A549 treated with Mapracorat at 1 μM for 4 hours (cell line): Measurements from ENCODE around the gene PUSL1. TPM values are rescaled to one million over a fixed set of nuclear protein-coding genes. Genes with fewer than 3 reads are reported as not detected.

Source experiments
- total RNA-seq: library from RNA; stranded (reverse); fragments of 200-300 nt; extraction: Qiagen RNA extraction; gene quantifications from 5 replicates; pipeline ENCODE4 v1.2.3, GENCODE V29; 2022

PUSL1 gene
- 15.3 to 25.8 TPM (median 22.7 TPM) in 5 replicates for total RNA-seq

DNA sequence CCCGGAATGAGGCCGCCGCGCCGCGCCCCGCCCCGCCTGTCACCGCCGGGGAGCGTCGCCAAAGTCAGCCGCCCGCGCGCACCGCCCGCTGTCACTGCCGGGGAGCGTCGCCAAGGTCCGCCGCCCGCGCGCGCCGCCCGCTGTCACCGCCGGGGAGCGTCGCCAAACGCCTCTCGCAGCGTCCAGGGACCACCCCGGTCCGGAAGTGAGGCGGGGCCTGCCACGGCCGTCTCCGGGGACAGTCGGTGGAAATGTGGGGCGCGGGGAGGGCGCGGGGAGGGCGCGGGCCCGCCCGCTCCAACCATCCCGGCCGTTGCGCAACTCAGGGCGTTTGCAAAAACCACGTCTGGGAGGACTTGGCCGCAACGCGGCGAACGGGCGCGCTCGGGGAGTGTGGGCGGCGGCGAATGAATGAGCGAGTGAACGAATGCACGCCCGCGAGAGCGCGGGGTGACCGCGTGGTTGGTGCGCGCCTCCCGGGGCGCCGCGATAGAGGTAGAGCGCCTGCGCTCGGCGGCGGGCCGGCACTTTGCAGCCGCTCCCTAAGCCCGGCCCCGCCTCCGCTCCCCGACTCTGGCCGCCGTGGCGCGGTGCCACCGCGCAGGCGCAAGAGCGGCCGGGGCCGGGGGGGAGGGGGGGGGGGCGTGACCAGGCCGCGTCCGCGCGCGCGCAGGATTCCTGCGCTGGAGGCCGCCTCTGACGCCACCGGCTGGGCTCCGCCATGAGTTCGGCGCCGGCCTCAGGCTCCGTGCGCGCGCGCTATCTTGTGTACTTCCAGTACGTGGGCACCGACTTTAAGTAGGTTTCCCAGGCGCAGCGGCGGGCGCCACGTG, at the start of gene PUSL1, which contains the start of gene ACAP3:
Gene PUSL1, plus strand, starts transcription at position 675 of the 833 bp plus-strand sequence. Its CDS starts 47 bp downstream, at position 722.
Gene ACAP3, minus strand, starts transcription at position 8 of the 833 bp plus-strand sequence. CDS start 115 bp downstream, outside the sequence.

DNA sequence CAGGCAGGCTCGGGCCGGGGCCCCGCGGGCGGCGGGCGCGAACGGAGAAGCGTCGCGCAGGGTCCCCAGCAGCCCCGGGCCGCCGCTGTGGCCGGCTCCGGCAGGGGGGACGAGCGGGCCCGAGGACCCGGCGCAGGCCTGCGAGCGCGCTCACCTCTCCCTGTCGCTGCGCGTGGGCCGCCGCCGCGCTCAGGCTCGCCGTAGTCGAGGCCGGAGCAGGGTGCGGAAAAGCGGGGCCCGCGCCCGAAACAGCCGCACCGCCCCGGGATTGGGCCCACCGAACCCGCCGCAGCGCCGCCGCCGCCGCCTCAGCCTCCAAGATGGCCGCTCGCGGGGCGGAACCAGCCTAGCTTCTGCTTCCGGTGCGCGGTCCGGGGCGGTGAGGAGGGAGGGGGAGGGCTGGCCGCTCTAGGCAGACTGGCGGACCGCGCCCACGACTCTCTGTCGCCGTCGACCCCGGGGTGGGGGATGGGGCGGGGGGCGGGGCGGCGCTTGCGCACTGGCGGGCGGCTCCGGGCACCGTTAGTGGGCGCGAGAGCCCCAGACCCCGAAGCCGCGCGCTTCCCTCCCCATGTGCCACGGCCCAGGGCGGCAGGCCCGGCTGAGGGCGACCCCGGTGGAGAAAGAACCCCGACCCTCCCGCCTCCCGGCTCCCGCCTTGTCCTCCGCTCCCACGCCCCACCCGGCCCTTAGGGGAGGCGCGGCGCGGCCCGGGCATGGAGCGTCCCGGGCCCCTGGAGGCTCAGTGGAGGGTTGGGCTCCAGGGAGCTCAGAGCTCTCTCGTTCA, 34.7 kb upstream of the PUSL1 start, which contains the start of gene UBE2J2:
Gene UBE2J2, minus strand, starts transcription at position 343 of the 787 bp plus-strand sequence. CDS start 5,862 bp downstream, outside the sequence.

GRCh38 chr1:1324524-1325287, 16.3 kb downstream of the PUSL1 start, which contains the start of the genes CPTP and INTS11:
CPTP (plus strand) TSS chr1:1324802; CDS start chr1:1326911, 2,109 bp downstream.
INTS11 (minus strand) TSS chr1:1324660; CDS start chr1:1324608, 52 bp downstream.

DNA sequence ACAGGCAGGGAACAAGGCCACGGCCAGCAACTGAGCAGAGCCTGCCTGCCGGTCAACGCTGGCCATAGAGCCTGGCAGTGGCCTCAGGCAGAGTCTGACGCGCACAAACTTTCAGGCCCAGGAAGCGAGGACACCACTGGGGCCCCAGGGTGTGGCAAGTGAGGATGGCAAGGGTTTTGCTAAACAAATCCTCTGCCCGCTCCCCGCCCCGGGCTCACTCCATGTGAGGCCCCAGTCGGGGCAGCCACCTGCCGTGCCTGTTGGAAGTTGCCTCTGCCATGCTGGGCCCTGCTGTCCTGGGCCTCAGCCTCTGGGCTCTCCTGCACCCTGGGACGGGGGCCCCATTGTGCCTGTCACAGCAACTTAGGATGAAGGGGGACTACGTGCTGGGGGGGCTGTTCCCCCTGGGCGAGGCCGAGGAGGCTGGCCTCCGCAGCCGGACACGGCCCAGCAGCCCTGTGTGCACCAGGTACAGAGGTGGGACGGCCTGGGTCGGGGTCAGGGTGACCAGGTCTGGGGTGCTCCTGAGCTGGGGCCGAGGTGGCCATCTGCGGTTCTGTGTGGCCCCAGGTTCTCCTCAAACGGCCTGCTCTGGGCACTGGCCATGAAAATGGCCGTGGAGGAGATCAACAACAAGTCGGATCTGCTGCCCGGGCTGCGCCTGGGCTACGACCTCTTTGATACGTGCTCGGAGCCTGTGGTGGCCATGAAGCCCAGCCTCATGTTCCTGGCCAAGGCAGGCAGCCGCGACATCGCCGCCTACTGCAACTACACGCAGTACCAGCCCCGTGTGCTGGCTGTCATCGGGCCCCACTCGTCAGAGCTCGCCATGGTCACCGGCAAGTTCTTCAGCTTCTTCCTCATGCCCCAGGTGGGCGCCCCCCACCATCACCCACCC, 22.9 kb downstream of the PUSL1 start, which contains the start of gene TAS1R3:
Gene TAS1R3, plus strand, starts transcription at position 213 of the 898 bp plus-strand sequence. Its CDS starts 66 bp downstream, at position 279.

DNA sequence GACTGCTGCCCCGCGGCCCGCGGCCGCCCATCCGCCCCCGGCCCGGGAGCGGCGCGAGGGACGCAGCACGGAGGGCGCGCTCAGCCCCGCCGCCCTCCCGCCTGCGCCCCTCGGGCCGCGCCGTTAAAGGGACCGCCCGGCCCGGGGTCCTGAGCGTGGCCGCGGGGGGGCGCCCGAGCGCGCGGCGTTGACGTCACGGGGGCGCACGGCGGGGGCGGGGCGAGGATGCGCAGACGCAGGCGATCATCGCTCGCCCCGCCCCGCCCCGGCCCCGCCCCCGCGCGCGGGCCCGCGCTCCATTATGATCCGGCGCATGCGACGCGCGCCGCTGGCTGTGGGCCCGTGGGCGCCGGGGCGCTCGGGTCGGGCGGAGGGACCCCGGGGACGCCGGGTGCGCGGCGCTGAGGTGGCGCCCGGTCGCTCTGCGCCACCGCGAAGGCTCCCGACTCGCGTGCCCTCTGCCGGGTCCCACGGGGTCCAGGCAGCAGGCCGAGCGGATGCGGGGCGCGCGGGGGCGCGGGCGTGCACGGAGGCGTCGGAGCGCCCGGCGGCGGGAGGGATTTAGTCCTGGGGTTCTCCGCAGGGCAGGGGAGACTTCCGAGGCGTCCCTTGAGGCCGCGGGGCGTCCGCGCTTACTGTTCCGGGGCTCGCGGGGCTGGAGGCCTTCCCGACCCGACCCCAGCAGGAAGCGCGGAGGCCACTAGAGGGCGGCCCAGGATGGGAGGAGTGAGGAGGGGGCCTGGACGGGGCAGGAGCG, 41.0 kb downstream of the PUSL1 start, which contains the start of gene DVL1:
Gene DVL1, minus strand, starts transcription at position 163 of the 757 bp plus-strand sequence. CDS start 353 bp downstream, outside the sequence.

GRCh38 chr1:1358433-1359271, 50.3 kb downstream of the PUSL1 start, which contains the start of gene MXRA8:
MXRA8 (minus strand) TSS chr1:1358555; CDS start chr1:1358504, 51 bp downstream.

Other genes starting within 250 kb of the PUSL1 start
- gene RNF223, start 234.3 kb upstream of the PUSL1 start, total RNA-seq = 0.23 to 0.34 TPM (median 0.27 TPM) in 5 replicates
- gene C1orf159, start 192.5 kb upstream of the PUSL1 start, total RNA-seq = 9.0 to 15.0 TPM (median 13.5 TPM) in 5 replicates
- not detected in 5 replicates for gene TTLL10, start 134.7 kb upstream of the PUSL1 start, total RNA-seq
- gene TNFRSF18, start 102.0 kb upstream of the PUSL1 start, total RNA-seq = 0.15 to 0.25 TPM (median 0.15 TPM) in 3 of 5 replicates, not detected in the others
- gene TNFRSF4, start 94.4 kb upstream of the PUSL1 start, total RNA-seq = 0.11 to 0.19 TPM (median 0.14 TPM) in 3 of 5 replicates, not detected in the others
- 101 to 136 TPM (median 127 TPM) in 5 replicates for gene SDF4, start 76.6 kb upstream of the PUSL1 start, total RNA-seq
- 9.8 to 19.7 TPM (median 18.1 TPM) in 5 replicates for gene B3GALT6, start 76.4 kb upstream of the PUSL1 start, total RNA-seq
- 0.80 to 2.0 TPM (median 1.6 TPM) in 5 replicates for gene C1QTNF12, start 61.9 kb upstream of the PUSL1 start, total RNA-seq
- gene UBE2J2, start 34.7 kb upstream of the PUSL1 start, total RNA-seq = 34.9 to 47.9 TPM (median 46.3 TPM) in 5 replicates
- gene SCNN1D, start 28.2 kb upstream of the PUSL1 start, total RNA-seq = 0.55 to 1.4 TPM (median 1.1 TPM) in 5 replicates
- 7.7 to 20.8 TPM (median 16.8 TPM) in 5 replicates for gene ACAP3, start 667 bp upstream of the PUSL1 start, total RNA-seq
- gene INTS11, start 16.1 kb downstream of the PUSL1 start, total RNA-seq = 44.9 to 66.1 TPM (median 60.9 TPM) in 5 replicates
- 15.0 to 22.7 TPM (median 22.0 TPM) in 5 replicates for gene CPTP, start 16.2 kb downstream of the PUSL1 start, total RNA-seq
- 0.14 to 0.30 TPM (median 0.16 TPM) in 5 replicates for gene TAS1R3, start 22.7 kb downstream of the PUSL1 start, total RNA-seq
- 38.7 to 77.6 TPM (median 66.9 TPM) in 5 replicates for gene DVL1, start 40.8 kb downstream of the PUSL1 start, total RNA-seq
- gene MXRA8, start 50.0 kb downstream of the PUSL1 start, total RNA-seq = 0.19 to 0.46 TPM (median 0.32 TPM) in 4 of 5 replicates, not detected in the other
- 107 to 186 TPM (median 170 TPM) in 5 replicates for gene AURKAIP1, start 66.6 kb downstream of the PUSL1 start, total RNA-seq
- 42.1 to 63.9 TPM (median 54.3 TPM) in 5 replicates for gene CCNL2, start 90.7 kb downstream of the PUSL1 start, total RNA-seq
- 130 to 166 TPM (median 137 TPM) in 5 replicates for gene MRPL20, start 98.7 kb downstream of the PUSL1 start, total RNA-seq
- gene ANKRD65, start 112.7 kb downstream of the PUSL1 start, total RNA-seq = 0.07 to 0.19 TPM in 2 of 5 replicates, not detected in the others
- gene VWA1, start 127.1 kb downstream of the PUSL1 start, total RNA-seq = 3.6 to 14.7 TPM (median 14.1 TPM) in 5 replicates
- gene ATAD3C, start 141.1 kb downstream of the PUSL1 start, total RNA-seq = not detected in 5 replicates
- 1.2 to 3.6 TPM (median 3.0 TPM) in 5 replicates for gene ATAD3B, start 163.2 kb downstream of the PUSL1 start, total RNA-seq
- 28.1 to 41.2 TPM (median 37.2 TPM) in 5 replicates for gene ATAD3A, start 203.6 kb downstream of the PUSL1 start, total RNA-seq
- 0.24 to 1.1 TPM (median 0.32 TPM) in 5 replicates for gene TMEM240, start 232.0 kb downstream of the PUSL1 start, total RNA-seq